Measurements from ENCODE around the gene FCRLB.
"Not testable (repeated sequence)": the region's sequence is repeated elsewhere in the genome, so short reads cannot be mapped to it uniquely, and the experiment has no call there.

Gene FCRLB

GRCh38 chr1:161720422-161720821, 922 bp upstream of the FCRLB start:
- no peak for DNase-seq (ENCODE audit: low spot score)

GRCh38 chr1:161721738-161722343, 497 bp downstream of the FCRLB start:
- no peak for DNase-seq (ENCODE audit: low spot score)

- no peak for DNase-seq (ENCODE audit: low spot score)
Observed at GRCh38 chr1:161722406-161722805, 1.1 kb downstream of the FCRLB start.

GRCh38 chr1:161723459-161724141, 2.3 kb downstream of the FCRLB start:
- no peak for DNase-seq (ENCODE audit: low spot score)

- DNase-seq (ENCODE audit: low spot score) = not testable (repeated sequence)
Observed at GRCh38 chr1:161725258-161725907, 4.0 kb downstream of the FCRLB start.

GRCh38 chr1:161725908-161726472, 4.6 kb downstream of the FCRLB start:
- peak; percentile 69 for DNase-seq (ENCODE audit: low spot score)

- peak; percentile 96 for DNase-seq (ENCODE audit: low spot score)
Observed at GRCh38 chr1:161726473-161727255, 5.3 kb downstream of the FCRLB start.

GRCh38 chr1:161727256-161727924, 6.0 kb downstream of the FCRLB start:
- no peak for DNase-seq (ENCODE audit: low spot score)

- DNase-seq (ENCODE audit: low spot score) = no peak
Observed at GRCh38 chr1:161728376-161729226, 7.3 kb downstream of the FCRLB start.

GRCh38 chr1:161730050-161730564, 8.8 kb downstream of the FCRLB start:
- no peak for DNase-seq (ENCODE audit: low spot score)

GRCh38 chr1:161731241-161731640, 9.9 kb downstream of the FCRLB start:
- DNase-seq (ENCODE audit: low spot score) = no peak

- no peak for DNase-seq (ENCODE audit: low spot score)
Observed at GRCh38 chr1:161731981-161732718, 10.8 kb downstream of the FCRLB start.

GRCh38 chr1:161733526-161733925, 12.2 kb downstream of the FCRLB start:
- DNase-seq (ENCODE audit: low spot score) = no peak

GRCh38 chr1:161735837-161736236, 14.5 kb downstream of the FCRLB start:
- no peak for DNase-seq (ENCODE audit: low spot score)

- DNase-seq (ENCODE audit: low spot score) = no peak
Observed at GRCh38 chr1:161736335-161736969, 15.1 kb downstream of the FCRLB start.

- no peak for DNase-seq (ENCODE audit: low spot score)
Observed at GRCh38 chr1:161737625-161738024, 16.3 kb downstream of the FCRLB start.

- no peak for DNase-seq (ENCODE audit: low spot score)
Observed at GRCh38 chr1:161738627-161739287, 17.4 kb downstream of the FCRLB start.

GRCh38 chr1:161739865-161740566, 18.7 kb downstream of the FCRLB start:
- no peak for DNase-seq (ENCODE audit: low spot score)

Data from left forelimb (tissue), 1 donor.